GM08714 (cell line): ENCODE data around the gene AHNAK2.
"Not testable (repeated sequence)": the region's sequence is repeated elsewhere in the genome, so short reads cannot be mapped to it uniquely, and the experiment has no call there.

Experiments
- H3K4me3 ChIP-seq: fragments of 200-500 bp; sonication (Bioruptor generic); 2 replicates; pipeline ENCODE4 v1.5.1; 2014; ENCODE audit warnings: mild to moderate bottlenecking, low read length, inconsistent platforms
- ZNF274 ChIP-seq: IDR thresholded peaks from 2 replicates; pipeline ENCODE4 v1.6.1; 2012; ENCODE audit warnings: mild to moderate bottlenecking, low read depth, low read length

AHNAK2 gene

GRCh38 chr14:104923640-104924420, 54.3 kb downstream of the AHNAK2 start:
- no peak overlapping the region for H3K4me3 ChIP-seq
- TF ChIP-seq ZNF274: no peak

GRCh38 chr14:104919993-104920315, 58.2 kb downstream of the AHNAK2 start:
- H3K4me3 ChIP-seq: no peak overlapping the region
- TF ChIP-seq ZNF274: no peak

- not testable (repeated sequence) for H3K4me3 ChIP-seq
Observed at GRCh38 chr14:104919152-104919992, 58.8 kb downstream of the AHNAK2 start.

- no peak for TF ChIP-seq ZNF274
- no peak overlapping the region for H3K4me3 ChIP-seq
Observed at GRCh38 chr14:104917993-104918392, 60.2 kb downstream of the AHNAK2 start.

- TF ChIP-seq ZNF274: no peak
- no peak overlapping the region for H3K4me3 ChIP-seq
Observed at GRCh38 chr14:104917116-104917515, 61.1 kb downstream of the AHNAK2 start.

GRCh38 chr14:104913435-104913834, 64.7 kb downstream of the AHNAK2 start:
- no peak overlapping the region for H3K4me3 ChIP-seq
- no peak for TF ChIP-seq ZNF274

- TF ChIP-seq ZNF274: no peak
- no peak overlapping the region for H3K4me3 ChIP-seq
Observed at GRCh38 chr14:104912053-104912452, 66.1 kb downstream of the AHNAK2 start.

- TF ChIP-seq ZNF274: no peak
- H3K4me3 ChIP-seq: no peak overlapping the region
Observed at GRCh38 chr14:104908303-104908702, 69.9 kb downstream of the AHNAK2 start.

- H3K4me3 ChIP-seq: not testable (repeated sequence)
Observed at GRCh38 chr14:104905579-104905933, 72.6 kb downstream of the AHNAK2 start.

- not testable (repeated sequence) for H3K4me3 ChIP-seq
Observed at GRCh38 chr14:104904650-104905578, 73.3 kb downstream of the AHNAK2 start.

- TF ChIP-seq ZNF274: no peak
- H3K4me3 ChIP-seq: no peak overlapping the region
Observed at GRCh38 chr14:104903990-104904389, 74.2 kb downstream of the AHNAK2 start.

GRCh38 chr14:104900639-104901512, 77.3 kb downstream of the AHNAK2 start:
- TF ChIP-seq ZNF274: no peak
- H3K4me3 ChIP-seq: no peak overlapping the region

GRCh38 chr14:104899781-104900180, 78.4 kb downstream of the AHNAK2 start:
- no peak overlapping the region for H3K4me3 ChIP-seq
- no peak for TF ChIP-seq ZNF274
